Suppressor macrophage treated with lipopolysaccharide for 4 hours (primary cell): ENCODE measurements around the gene NCAPD3.

Experiments
- DNase-seq: peaks from one replicate; pipeline ENCODE4 v3.0.0-alpha.2; 2020

Gene NCAPD3

GRCh38 chr11:134253188-134253993 lies 29.6 kb upstream of the NCAPD3 start, which contains the start of the genes ACAD8 and THYN1:
ACAD8 (plus strand) TSS chr11:134253568; CDS start chr11:134253601, 33 bp downstream.
THYN1 (minus strand) TSS chr11:134253352; CDS start chr11:134252882, 470 bp downstream.
- peak; percentile 96 for DNase-seq

GRCh38 chr11:134252346-134253187 lies 28.8 kb upstream of the NCAPD3 start:
- peak; percentile 40 for DNase-seq

- no peak for DNase-seq
Measured at GRCh38 chr11:134250675-134251074, 26.9 kb upstream of the NCAPD3 start.

GRCh38 chr11:134250246-134250645 lies 26.5 kb upstream of the NCAPD3 start:
- peak; percentile 16 for DNase-seq

- DNase-seq = no peak
Measured at GRCh38 chr11:134248910-134249480, 25.2 kb upstream of the NCAPD3 start.

GRCh38 chr11:134246678-134247077 lies 22.9 kb upstream of the NCAPD3 start:
- no peak for DNase-seq

- no peak for DNase-seq
Measured at GRCh38 chr11:134246100-134246499, 22.3 kb upstream of the NCAPD3 start.

- no peak for DNase-seq
Measured at GRCh38 chr11:134245434-134245833, 21.7 kb upstream of the NCAPD3 start.

- no peak for DNase-seq
Measured at GRCh38 chr11:134244593-134244992, 20.8 kb upstream of the NCAPD3 start.

- no peak for DNase-seq
Measured at GRCh38 chr11:134243913-134244312, 20.1 kb upstream of the NCAPD3 start.

- DNase-seq = no peak
Measured at GRCh38 chr11:134242376-134242775, 18.6 kb upstream of the NCAPD3 start.

GRCh38 chr11:134240592-134240991 lies 16.8 kb upstream of the NCAPD3 start:
- DNase-seq = no peak

GRCh38 chr11:134238956-134239355 lies 15.2 kb upstream of the NCAPD3 start:
- no peak for DNase-seq

- DNase-seq = no peak
Measured at GRCh38 chr11:134237557-134237922, 13.8 kb upstream of the NCAPD3 start.

GRCh38 chr11:134236834-134237556 lies 13.2 kb upstream of the NCAPD3 start:
- no peak for DNase-seq

- DNase-seq = no peak
Measured at GRCh38 chr11:134235399-134235798, 11.6 kb upstream of the NCAPD3 start.

GRCh38 chr11:134233729-134234179 lies 10.0 kb upstream of the NCAPD3 start:
- DNase-seq = no peak

- no peak for DNase-seq
Measured at GRCh38 chr11:134231958-134232659, 8.3 kb upstream of the NCAPD3 start.

GRCh38 chr11:134230339-134230738 lies 6.6 kb upstream of the NCAPD3 start:
- DNase-seq = no peak

- no peak for DNase-seq
Measured at GRCh38 chr11:134229126-134229790, 5.5 kb upstream of the NCAPD3 start.

- no peak for DNase-seq
Measured at GRCh38 chr11:134228625-134229024, 4.9 kb upstream of the NCAPD3 start.
